ENCODE measurements around the gene CACNB2.
"Not testable (repeated sequence)": the region's sequence is repeated elsewhere in the genome, so short reads cannot be mapped to it uniquely, and the experiment has no call there.

Gene CACNB2

GRCh38 chr10:18401416-18402195 is 261.4 kb downstream of the CACNB2 start:
- DNase-seq (ENCODE audit: low read depth): no peak

DNA sequence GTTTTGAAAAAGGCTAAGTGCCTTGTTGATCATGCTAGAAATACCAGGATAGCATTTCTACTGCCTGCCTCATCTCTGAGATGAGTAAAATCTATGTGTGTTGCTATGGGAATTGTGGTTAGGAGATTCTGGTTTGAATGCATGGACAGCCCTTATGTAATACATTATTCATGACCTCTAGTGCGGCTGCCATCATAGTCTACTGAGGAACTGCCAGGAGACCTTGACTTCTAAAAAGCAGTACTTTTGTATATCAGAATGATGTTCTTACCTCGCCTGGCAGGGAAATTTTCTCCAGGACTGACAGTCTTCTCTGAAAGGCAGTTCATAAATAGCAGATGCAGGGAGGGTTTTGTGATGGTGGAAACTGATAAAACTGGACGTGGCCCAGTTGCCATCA is 262.6 kb downstream of the CACNB2 start:
- no peak for DNase-seq (ENCODE audit: low read depth)

- DNase-seq (ENCODE audit: low read depth): no peak
Measured at GRCh38 chr10:18404530-18404929, 264.3 kb downstream of the CACNB2 start.

- DNase-seq (ENCODE audit: low read depth): no peak
Measured at GRCh38 chr10:18406136-18406535, 265.9 kb downstream of the CACNB2 start.

GRCh38 chr10:18409599-18410397 is 269.6 kb downstream of the CACNB2 start:
- no peak for DNase-seq (ENCODE audit: low read depth)

GRCh38 chr10:18414061-18414460 is 273.8 kb downstream of the CACNB2 start:
- DNase-seq (ENCODE audit: low read depth): no peak

GRCh38 chr10:18417950-18418527 is 277.8 kb downstream of the CACNB2 start:
- no peak for DNase-seq (ENCODE audit: low read depth)

DNA sequence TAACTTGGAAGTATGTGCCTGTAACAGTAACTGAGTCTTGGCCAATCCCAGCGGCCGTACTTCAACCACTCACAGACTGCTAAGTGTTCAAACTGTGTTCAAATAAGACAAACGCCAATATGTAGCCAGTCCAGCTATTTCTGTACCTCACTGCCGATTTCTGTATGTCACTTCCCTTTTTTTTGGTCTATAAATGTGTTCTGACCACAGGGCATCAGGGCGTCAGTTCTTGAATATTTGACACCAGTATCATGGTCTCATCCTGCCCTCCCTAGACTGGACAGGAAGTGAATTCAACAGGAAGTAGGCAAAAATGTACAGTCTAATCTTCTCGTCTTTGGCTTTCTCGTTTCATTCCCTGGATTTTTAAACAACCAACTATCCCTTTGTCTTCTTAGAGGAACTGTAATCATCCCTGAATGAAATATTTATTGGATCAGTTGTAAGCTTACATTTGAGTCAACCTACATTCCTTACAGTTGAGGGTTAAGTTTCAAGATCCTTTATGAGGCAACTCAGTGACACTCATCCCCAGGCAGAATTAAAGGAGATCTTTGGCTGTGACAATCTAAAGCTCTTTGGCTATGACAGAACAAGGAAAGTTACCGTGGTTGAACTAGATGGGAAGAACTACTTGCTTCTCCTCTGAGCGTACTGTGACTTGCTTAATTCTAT is 278.5 kb downstream of the CACNB2 start:
- no peak for DNase-seq (ENCODE audit: low read depth)

DNA sequence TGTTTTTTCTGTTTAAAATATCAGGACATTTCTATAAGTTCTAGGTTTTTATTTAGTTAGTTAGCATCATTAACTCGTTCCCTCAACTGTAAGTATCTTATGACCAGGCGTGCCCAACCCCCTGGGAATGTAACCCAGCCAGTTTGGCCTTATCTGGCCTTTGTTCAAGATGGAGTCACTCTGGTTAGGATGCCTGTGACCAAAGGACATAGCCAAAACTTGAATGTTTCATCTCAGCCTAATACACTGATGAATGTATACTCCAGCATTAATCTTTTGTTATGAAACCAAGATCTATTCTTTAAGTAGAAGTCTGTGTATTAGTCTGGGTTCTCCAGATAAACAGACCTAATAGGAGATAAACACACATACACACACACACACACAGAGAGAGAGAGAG is 279.7 kb downstream of the CACNB2 start:
- DNase-seq (ENCODE audit: low read depth): no peak

GRCh38 chr10:18421726-18422293 is 281.6 kb downstream of the CACNB2 start:
- no peak for DNase-seq (ENCODE audit: low read depth)

DNA sequence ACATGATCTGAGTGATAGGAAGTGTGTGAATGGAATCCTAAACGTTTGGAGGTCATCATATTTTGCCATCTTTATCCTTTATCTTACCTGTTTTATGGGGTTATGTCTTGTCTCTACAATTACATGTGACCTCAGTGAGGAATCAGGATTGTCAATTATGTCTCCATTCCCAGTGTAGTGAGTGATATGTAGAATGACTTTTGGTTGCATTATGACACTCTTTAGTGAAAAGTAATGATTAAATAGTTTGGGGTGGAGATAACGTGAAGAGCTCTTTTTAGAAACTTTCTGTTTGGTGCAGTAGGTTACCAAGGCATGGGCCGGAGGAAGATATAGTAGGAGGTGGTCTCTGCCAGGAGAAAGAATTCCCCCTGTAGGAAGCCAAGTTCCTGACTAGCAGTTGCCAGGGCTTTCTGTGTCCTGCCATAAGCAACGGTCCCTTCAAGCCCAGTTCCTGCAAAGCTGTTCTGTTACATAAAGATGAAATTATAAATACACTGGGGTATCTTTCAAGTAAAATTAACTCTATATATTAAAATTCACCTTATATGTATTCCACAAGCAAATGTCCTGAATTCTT is 282.9 kb downstream of the CACNB2 start:
- no peak for DNase-seq (ENCODE audit: low read depth)

GRCh38 chr10:18424200-18424599 is 284.0 kb downstream of the CACNB2 start:
- DNase-seq (ENCODE audit: low read depth): no peak

DNA sequence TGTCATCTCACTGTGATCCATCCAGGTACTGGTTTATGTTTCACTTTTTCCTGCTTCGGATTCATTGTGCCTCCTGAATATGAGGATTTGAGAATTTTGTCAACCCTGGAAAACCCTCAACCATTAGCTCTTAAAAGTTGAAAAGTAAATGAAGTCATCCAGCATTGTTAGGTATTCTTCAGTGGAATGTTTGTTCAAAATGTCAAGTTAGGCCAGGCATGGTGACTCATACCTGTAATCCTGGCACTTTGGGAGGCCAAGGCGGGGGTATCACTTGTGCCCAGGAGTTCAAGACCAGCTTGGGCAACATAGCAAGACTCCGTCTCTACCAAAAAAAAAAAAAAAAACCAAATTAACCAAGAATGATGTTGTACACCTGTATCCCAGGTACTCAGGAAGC is 289.1 kb downstream of the CACNB2 start:
- DNase-seq (ENCODE audit: low read depth): no peak

- no peak for DNase-seq (ENCODE audit: low read depth)
Measured at GRCh38 chr10:18436902-18437301, 296.7 kb downstream of the CACNB2 start.

- no peak for DNase-seq (ENCODE audit: low read depth)
Measured at GRCh38 chr10:18437486-18437885, 297.3 kb downstream of the CACNB2 start.

DNA sequence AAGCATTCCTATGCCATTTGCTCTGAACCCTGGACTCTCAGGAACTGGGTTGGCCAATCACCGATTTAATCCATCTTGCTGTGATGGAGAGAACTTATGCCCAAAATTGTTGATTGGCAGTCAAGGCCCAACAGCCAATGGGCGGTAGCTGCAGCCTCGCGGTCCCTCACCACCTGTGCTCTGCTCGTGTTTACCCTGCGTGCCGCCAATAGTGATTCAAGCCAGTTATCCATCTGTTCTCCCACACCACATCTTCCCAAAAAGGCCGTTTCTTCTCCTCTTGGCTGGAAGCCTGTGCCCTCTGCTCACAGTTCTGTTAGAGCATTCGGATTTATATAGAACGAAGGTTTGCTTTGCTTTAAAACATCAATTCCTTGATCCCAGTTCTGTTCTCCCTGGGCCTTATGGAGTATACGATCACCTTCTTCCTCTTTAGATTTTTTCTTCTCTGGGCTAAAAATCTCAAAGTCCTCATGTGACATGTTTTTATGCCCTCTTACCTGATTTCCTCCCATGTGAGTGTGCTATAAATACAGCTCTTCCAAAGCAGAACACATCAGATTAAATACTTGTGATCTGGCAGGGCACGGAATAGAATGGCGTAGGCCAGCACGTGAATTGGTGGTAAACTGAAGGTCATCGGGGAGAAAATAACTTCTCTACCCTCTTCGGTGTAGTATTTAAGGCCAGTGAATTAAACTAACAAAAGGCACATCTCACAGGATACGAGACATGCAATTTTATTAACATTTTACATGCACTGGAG is 298.3 kb downstream of the CACNB2 start:
- no peak for DNase-seq (ENCODE audit: low read depth)

GRCh38 chr10:18439601-18440000 is 299.4 kb downstream of the CACNB2 start:
- no peak for DNase-seq (ENCODE audit: low read depth)

DNA sequence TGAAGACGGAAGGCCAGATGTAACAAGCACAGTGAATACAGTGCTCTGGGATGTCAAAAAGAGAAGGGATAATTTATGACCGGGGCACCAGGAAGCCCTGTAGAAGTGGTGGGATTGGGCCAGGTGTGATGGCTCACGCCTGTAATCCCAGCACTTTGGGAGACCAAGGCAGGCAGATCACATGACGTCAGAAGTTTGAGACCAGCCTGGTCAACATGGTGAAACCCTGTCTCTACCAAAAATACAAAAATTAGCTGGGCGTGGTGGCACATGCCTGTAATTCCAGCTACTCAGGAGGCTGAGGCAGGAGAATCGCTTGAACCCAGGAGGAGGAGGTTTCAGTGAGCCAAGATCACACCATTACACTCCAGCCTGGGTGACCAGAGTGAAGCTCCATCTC is 305.4 kb downstream of the CACNB2 start:
- DNase-seq (ENCODE audit: low read depth): not testable (repeated sequence)

DNA sequence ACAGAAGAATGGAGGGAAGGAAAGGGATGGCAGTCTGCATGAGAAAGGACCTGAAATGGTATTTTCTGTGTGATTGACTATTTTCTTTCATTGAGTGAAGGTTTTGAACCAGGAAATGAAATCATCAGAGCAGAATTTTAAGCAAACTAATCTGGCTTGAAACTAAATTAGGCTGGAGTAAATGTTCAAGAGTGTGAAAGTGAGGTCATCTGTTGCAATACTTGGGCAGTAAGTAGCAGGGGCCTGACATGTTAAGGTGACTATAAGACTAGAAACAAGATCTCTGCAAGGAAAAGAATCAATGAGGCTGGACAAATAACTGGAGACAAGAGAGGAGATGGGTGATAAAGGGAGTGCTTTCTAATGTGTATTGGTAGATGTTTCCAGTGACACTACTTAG is 306.0 kb downstream of the CACNB2 start:
- no peak for DNase-seq (ENCODE audit: low read depth)

DNA sequence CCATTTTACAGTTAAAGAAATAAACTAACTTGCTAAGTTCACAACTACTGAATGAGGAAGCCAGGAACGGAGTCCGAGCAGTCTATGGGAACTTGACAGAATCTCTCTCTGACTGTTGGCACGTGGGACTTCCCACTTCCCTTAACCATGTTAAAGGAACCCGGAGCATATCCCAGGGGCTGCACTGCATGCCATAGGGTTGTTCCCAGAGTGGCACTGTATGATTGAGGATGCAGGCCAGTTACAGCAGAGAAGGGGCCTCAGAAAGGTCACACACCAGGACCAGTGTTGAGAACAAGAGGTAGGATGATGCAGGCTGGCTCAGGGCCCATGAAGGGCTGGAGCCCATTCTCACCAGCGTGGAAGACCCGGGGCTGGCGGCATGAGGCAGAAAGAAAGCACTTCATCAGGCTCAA is 309.4 kb downstream of the CACNB2 start:
- no peak for DNase-seq (ENCODE audit: low read depth)

DNA sequence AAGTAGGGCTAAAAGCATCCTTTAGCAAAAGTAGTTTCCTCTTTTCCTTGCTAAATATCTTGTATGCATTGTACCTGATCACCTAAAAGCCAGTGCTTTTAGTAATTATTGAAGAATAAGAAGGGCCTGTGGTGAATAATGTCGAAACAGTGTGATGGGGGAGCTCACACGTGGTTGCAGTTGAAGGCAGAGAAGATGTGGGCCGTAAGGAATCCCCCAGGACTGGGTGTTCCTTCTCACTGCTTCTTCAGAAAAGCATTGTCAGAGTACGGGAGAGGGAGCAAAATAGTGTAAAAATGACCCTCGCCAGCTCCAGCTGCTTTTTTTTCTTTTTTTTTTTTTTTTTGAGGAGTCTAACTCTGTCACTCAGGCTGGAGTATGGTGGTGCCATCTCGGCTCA is 310.1 kb downstream of the CACNB2 start:
- no peak for DNase-seq (ENCODE audit: low read depth)
